Forelimb muscle (tissue), 1 donor: Measurements from ENCODE around the gene WNT3A. TPM values are rescaled to one million over a fixed set of nuclear protein-coding genes. Genes with fewer than 3 reads are reported as not detected.

Source experiments
- DNase-seq: peaks from one replicate; pipeline ENCODE4 v3.0.0-alpha.2; 2013; ENCODE audit warnings: low read depth
- polyA plus RNA-seq: library from polyadenylated mRNA; unstranded; fragments of 120-200 nt; gene quantifications from one replicate; pipeline ENCODE4 v1.2.1, GENCODE V29; 2013; ENCODE audit not compliant: insufficient read length

Gene WNT3A
- polyA plus RNA-seq, 1 donor = not detected

GRCh38 chr1:228070173-228070572 is 63.4 kb downstream of the WNT3A start:
- no peak for DNase-seq

GRCh38 chr1:228070851-228071250 is 64.1 kb downstream of the WNT3A start:
- no peak for DNase-seq

- no peak for DNase-seq
These were observed 65.2 kb downstream of the WNT3A start for GRCh38 chr1:228071839-228072657.

GRCh38 chr1:228072658-228073043 is 65.9 kb downstream of the WNT3A start:
- DNase-seq = no peak

- DNase-seq = no peak
These were observed 66.5 kb downstream of the WNT3A start for GRCh38 chr1:228073061-228073856.

- no peak for DNase-seq
These were observed 67.2 kb downstream of the WNT3A start for GRCh38 chr1:228073857-228074545.

GRCh38 chr1:228074954-228075730 is 68.3 kb downstream of the WNT3A start:
- DNase-seq = no peak

- no peak for DNase-seq
These were observed 69.0 kb downstream of the WNT3A start for GRCh38 chr1:228075801-228076271.

GRCh38 chr1:228076796-228077430 is 70.1 kb downstream of the WNT3A start:
- DNase-seq = no peak

- no peak for DNase-seq
These were observed 71.0 kb downstream of the WNT3A start for GRCh38 chr1:228077565-228078330.

- no peak for DNase-seq
These were observed 72.2 kb downstream of the WNT3A start for GRCh38 chr1:228079013-228079412.

- no peak for DNase-seq
These were observed 72.9 kb downstream of the WNT3A start for GRCh38 chr1:228079601-228080263.

- no peak for DNase-seq
These were observed 74.3 kb downstream of the WNT3A start for GRCh38 chr1:228081144-228081543.

GRCh38 chr1:228081578-228082213 is 74.9 kb downstream of the WNT3A start:
- DNase-seq = no peak

- peak; percentile 90 for DNase-seq
These were observed 75.6 kb downstream of the WNT3A start, which contains the start of gene ARF1 for GRCh38 chr1:228082214-228082917. Gene ARF1 (plus strand): TSS chr1:228082708. CDS start chr1:228097115, 14,407 bp downstream.

- DNase-seq = no peak
These were observed 76.4 kb downstream of the WNT3A start for GRCh38 chr1:228082918-228083870.

- no peak for DNase-seq
These were observed 77.1 kb downstream of the WNT3A start for GRCh38 chr1:228083871-228084278.
